Stomach (tissue), 4 donors: Measurements from ENCODE around the gene CMKLR1.

ENCODE experiments used
- CTCF ChIP-seq, 7 experiments: fragments of 450-650 bp in 4 of 7; fragments of 200-600 bp in 3 of 7; sonication (generic) in 3 of 7; IDR thresholded peaks; one replicate each; pipeline ENCODE4 v1.5.1; 2016 to 2019; ENCODE audit warnings: antibody characterized with exemption in 7 of 7, control low read depth in 2 of 7, mild to moderate bottlenecking in 1 of 7
- POLR2A ChIP-seq, 4 donors: fragments of 450-650 bp; IDR thresholded peaks; one replicate each; pipeline ENCODE4 v1.6.1; 2016; ENCODE audit warnings: antibody characterized with exemption in 4 of 4, control low read depth in 2 of 4, mild to moderate bottlenecking in 1 of 4, moderate library complexity in 1 of 4

- TF ChIP-seq CTCF (IDR thresholded peaks at IDR 0.05): no peak
- no peak for TF ChIP-seq POLR2A (IDR thresholded peaks at IDR 0.05)
Observed at GRCh38 chr12:108285016-108285415, 54.1 kb downstream of the CMKLR1 start.
